Measurements from ENCODE around the gene PPIA.

DNA sequence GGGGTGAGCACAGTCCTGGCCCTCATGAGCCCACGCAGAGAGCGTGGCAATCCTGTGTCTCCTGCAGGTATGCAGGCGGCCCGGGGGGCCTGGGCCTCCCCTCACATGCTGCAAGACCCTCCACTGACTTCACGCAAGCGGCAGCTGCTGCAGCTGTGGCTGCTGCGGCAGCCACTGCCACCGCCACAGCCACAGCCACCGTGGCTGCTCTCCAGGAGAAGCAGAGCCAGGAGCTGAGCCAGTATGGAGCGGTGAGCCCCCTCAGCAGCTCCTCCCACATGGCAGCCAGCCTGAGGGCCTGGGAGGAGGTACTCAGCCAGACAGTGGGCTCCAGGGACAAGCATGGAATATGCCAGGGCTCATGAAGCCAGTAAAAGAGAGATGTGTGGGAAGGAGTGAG, 39.2 kb upstream of the PPIA start:
- no peak for TF ChIP-seq POLR2A (IDR thresholded peaks at IDR 0.05)
- TF ChIP-seq, protein P1, sequence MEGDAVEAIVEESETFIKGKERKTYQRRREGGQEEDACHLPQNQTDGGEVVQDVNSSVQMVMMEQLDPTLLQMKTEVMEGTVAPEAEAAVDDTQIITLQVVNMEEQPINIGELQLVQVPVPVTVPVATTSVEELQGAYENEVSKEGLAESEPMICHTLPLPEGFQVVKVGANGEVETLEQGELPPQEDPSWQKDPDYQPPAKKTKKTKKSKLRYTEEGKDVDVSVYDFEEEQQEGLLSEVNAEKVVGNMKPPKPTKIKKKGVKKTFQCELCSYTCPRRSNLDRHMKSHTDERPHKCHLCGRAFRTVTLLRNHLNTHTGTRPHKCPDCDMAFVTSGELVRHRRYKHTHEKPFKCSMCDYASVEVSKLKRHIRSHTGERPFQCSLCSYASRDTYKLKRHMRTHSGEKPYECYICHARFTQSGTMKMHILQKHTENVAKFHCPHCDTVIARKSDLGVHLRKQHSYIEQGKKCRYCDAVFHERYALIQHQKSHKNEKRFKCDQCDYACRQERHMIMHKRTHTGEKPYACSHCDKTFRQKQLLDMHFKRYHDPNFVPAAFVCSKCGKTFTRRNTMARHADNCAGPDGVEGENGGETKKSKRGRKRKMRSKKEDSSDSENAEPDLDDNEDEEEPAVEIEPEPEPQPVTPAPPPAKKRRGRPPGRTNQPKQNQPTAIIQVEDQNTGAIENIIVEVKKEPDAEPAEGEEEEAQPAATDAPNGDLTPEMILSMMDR (IDR thresholded peaks at IDR 0.05), result no peak

Measured in transverse colon (tissue), 3 donors.